Parathyroid adenoma (tissue), 2 donors: ENCODE data around the gene OR2A42.
"Not testable (repeated sequence)": the region's sequence is repeated elsewhere in the genome, so short reads cannot be mapped to it uniquely, and the experiment has no call there.

ENCODE experiments used
- H2AFZ ChIP-seq: fragments of 300-600 bp; sonication (generic); one replicate; pipeline ENCODE4 v1.7.0; 2017; ENCODE audit warnings: antibody characterized with exemption, mild to moderate bottlenecking
- H3K27ac ChIP-seq: fragments of 300-600 bp; sonication (generic); one replicate; pipeline ENCODE4 v1.7.0; 2017
- H3K27me3 ChIP-seq: fragments of 300-600 bp; sonication (generic); one replicate; pipeline ENCODE4 v1.7.0; 2017; ENCODE audit warnings: low read length; ENCODE audit not compliant: control insufficient read depth, insufficient read depth
- H3K36me3 ChIP-seq: fragments of 300-600 bp; sonication (generic); one replicate; pipeline ENCODE4 v1.7.0; 2017; ENCODE audit warnings: low read length; ENCODE audit not compliant: control insufficient read depth, insufficient read depth
- H3K4me1 ChIP-seq: fragments of 300-600 bp; sonication (generic); one replicate; pipeline ENCODE4 v1.7.0; 2017; ENCODE audit warnings: control low read depth
- H3K4me2 ChIP-seq: fragments of 300-600 bp; sonication (generic); one replicate; pipeline ENCODE4 v1.7.0; 2017; ENCODE audit warnings: low read length
- H3K4me3 ChIP-seq: fragments of 300-600 bp; sonication (generic); one replicate; pipeline ENCODE4 v1.7.0; 2017; ENCODE audit warnings: low read depth, low read length
- H3K79me2 ChIP-seq: fragments of 300-600 bp; sonication (generic); one replicate; pipeline ENCODE4 v1.7.0; 2017; ENCODE audit warnings: control low read depth
- H3K9ac ChIP-seq: fragments of 300-600 bp; sonication (generic); one replicate; pipeline ENCODE4 v1.7.0; 2017; ENCODE audit warnings: mild to moderate bottlenecking
- H3K9me3 ChIP-seq: fragments of 300-600 bp; sonication (generic); one replicate; pipeline ENCODE4 v1.7.0; 2017; ENCODE audit warnings: low read length; ENCODE audit not compliant: control insufficient read depth
- donor health status: primary hyperparathyroidism.

OR2A42 gene

DNA sequence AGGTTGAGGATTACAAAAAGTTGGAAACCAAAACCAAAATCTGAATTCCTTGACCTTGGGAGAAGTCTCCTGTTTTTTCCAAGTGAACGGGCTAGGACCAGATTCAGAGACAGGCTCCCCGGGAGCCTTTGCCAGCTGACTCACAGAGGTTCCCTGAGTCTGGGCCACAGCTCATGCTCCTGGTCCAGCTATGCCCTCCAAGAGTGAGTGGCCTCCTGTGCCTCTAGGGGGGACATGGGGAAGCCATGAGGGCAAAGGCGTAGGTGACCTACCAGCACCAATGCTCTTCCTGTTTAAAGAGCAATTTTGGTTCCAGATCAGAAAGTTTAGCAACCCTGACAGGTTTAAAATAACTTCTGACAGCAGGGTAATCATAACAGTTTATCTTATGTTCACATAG lies 10.6 kb downstream of the OR2A42 start:
- H2AFZ ChIP-seq, H3K79me2 ChIP-seq, H3K36me3 ChIP-seq, H3K27ac ChIP-seq, H3K27me3 ChIP-seq, H3K4me1 ChIP-seq, H3K4me2 ChIP-seq, H3K4me3 ChIP-seq, H3K9ac ChIP-seq, H3K9me3 ChIP-seq: not testable (repeated sequence)

DNA sequence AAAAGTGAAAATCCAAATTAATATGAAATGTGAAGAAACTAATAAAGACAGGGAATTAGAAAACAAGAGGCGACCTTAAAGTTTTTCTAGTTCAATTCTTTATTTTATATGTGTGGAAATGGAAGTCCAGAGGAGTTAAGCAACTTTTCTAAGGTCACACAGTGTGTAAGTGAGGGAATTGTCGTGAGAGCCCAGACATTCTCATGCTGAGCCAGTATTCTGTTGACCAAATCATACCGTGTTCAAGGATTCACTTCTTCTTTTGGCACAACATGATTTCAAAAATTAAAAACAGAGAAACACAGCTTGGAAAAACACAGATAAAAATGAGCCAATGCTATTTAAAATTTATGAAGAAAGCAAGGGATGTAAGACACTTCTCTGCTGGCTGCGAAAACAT lies 12.5 kb downstream of the OR2A42 start:
- H3K4me2 ChIP-seq, H3K27me3 ChIP-seq, H3K27ac ChIP-seq, H3K4me3 ChIP-seq, H2AFZ ChIP-seq, H3K36me3 ChIP-seq, H3K9me3 ChIP-seq, H3K4me1 ChIP-seq, H3K9ac ChIP-seq, H3K79me2 ChIP-seq: not testable (repeated sequence)

GRCh38 chr7:144223675-144224074 lies 15.7 kb downstream of the OR2A42 start:
- H3K9ac ChIP-seq, H2AFZ ChIP-seq, H3K27ac ChIP-seq, H3K79me2 ChIP-seq, H3K4me1 ChIP-seq, H3K4me3 ChIP-seq, H3K4me2 ChIP-seq, H3K9me3 ChIP-seq, H3K36me3 ChIP-seq, H3K27me3 ChIP-seq: not testable (repeated sequence)

- H3K27me3 ChIP-seq, H3K36me3 ChIP-seq, H2AFZ ChIP-seq, H3K79me2 ChIP-seq, H3K4me3 ChIP-seq, H3K9me3 ChIP-seq, H3K27ac ChIP-seq, H3K4me1 ChIP-seq, H3K4me2 ChIP-seq, H3K9ac ChIP-seq: not testable (repeated sequence)
These were observed 18.9 kb downstream of the OR2A42 start for GRCh38 chr7:144220531-144220930.

DNA sequence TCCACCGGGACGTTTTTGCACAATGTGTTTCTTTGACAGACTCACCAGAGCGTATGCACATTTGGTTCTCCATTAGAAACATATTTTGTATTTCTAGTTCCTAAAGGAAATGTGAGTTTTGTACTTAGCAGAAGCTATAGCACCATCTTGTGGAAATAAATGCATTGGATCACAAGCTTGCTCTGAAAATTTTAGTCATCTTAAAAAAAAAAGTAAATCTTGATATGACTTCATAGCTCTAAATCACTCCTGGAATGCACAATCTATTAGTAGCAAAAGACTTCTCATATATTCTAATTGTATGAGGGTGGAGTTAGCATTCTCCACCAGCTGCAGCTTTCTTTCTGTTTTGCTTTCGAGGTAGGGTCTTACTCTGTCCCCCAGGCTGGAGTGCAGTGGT lies 20.3 kb downstream of the OR2A42 start:
- H3K4me3 ChIP-seq, H3K9me3 ChIP-seq: not testable (repeated sequence)

DNA sequence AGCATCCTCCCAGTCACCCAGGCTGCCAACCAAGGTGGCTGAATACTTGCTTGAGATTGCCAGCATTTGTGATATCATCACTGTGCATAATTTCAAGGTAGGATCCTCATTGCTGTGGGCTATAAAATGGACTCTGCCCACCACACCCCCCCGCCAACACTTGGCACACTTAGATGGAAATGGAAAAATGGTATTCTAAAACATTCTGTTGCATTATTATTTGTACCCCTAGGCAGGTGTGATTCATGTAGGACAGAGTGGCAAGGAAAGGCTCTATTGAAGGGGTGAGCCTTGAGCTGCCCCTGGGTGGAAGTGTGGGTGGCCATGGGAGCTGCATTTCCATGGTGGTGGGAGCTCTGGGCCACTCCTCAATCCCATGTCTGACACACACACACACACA lies 20.8 kb downstream of the OR2A42 start:
- H3K4me2 ChIP-seq, H3K27ac ChIP-seq, H3K36me3 ChIP-seq, H2AFZ ChIP-seq, H3K4me1 ChIP-seq, H3K9ac ChIP-seq, H3K4me3 ChIP-seq, H3K27me3 ChIP-seq, H3K9me3 ChIP-seq, H3K79me2 ChIP-seq: not testable (repeated sequence)

More for the DNA sequence above, 20.3 kb downstream of the OR2A42 start:
- not testable (repeated sequence) for H3K27ac ChIP-seq, H3K9ac ChIP-seq, H2AFZ ChIP-seq, H3K36me3 ChIP-seq, H3K4me1 ChIP-seq, H3K79me2 ChIP-seq, H3K27me3 ChIP-seq, H3K4me2 ChIP-seq

GRCh38 chr7:144217200-144217599 lies 22.2 kb downstream of the OR2A42 start:
- not testable (repeated sequence) for H3K9ac ChIP-seq

GRCh38 chr7:144205306-144205705 lies 34.1 kb downstream of the OR2A42 start:
- H3K79me2 ChIP-seq, H3K9ac ChIP-seq, H3K4me1 ChIP-seq, H3K4me2 ChIP-seq, H3K36me3 ChIP-seq, H3K27ac ChIP-seq, H3K27me3 ChIP-seq, H3K9me3 ChIP-seq, H3K4me3 ChIP-seq, H2AFZ ChIP-seq: not testable (repeated sequence)

More at GRCh38 chr7:144217200-144217599, 22.2 kb downstream of the OR2A42 start:
- H3K27ac ChIP-seq, H3K79me2 ChIP-seq, H3K27me3 ChIP-seq, H3K36me3 ChIP-seq, H3K4me2 ChIP-seq, H3K4me3 ChIP-seq, H3K9me3 ChIP-seq, H3K4me1 ChIP-seq, H2AFZ ChIP-seq: not testable (repeated sequence)

- not testable (repeated sequence) for H3K27ac ChIP-seq, H3K27me3 ChIP-seq, H3K4me2 ChIP-seq, H3K4me3 ChIP-seq, H3K4me1 ChIP-seq, H2AFZ ChIP-seq, H3K36me3 ChIP-seq, H3K9ac ChIP-seq, H3K9me3 ChIP-seq, H3K79me2 ChIP-seq
These were observed 36.3 kb downstream of the OR2A42 start for GRCh38 chr7:144203086-144203485.

DNA sequence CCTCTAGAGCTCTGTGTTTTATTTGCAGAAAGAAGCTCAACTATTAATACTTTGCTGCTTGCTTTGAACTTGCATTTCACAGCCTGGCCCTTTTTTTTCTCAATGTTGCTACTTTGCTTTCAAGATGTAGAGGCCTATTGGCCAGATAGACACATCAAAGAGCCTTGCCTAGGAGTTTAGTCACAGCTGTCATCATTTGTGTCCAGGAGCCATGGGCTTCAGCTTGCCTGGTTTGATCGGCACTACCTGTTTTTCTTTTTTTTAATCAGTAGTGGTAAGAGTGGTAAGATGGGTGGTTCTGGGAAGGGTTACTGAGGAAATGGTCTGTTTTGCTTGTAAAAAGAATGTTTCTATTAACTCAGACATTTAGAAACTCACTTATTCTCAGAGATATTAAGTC lies 37.4 kb downstream of the OR2A42 start:
- not testable (repeated sequence) for H3K79me2 ChIP-seq, H3K27me3 ChIP-seq, H3K36me3 ChIP-seq, H3K27ac ChIP-seq, H3K9me3 ChIP-seq, H2AFZ ChIP-seq, H3K9ac ChIP-seq, H3K4me3 ChIP-seq, H3K4me1 ChIP-seq, H3K4me2 ChIP-seq

GRCh38 chr7:144198934-144199333 lies 40.5 kb downstream of the OR2A42 start:
- H3K9ac ChIP-seq, H3K27me3 ChIP-seq, H3K9me3 ChIP-seq, H3K36me3 ChIP-seq, H3K79me2 ChIP-seq, H3K4me1 ChIP-seq, H3K27ac ChIP-seq, H2AFZ ChIP-seq, H3K4me2 ChIP-seq, H3K4me3 ChIP-seq: not testable (repeated sequence)
